GM21381 (cell line): ENCODE measurements around the gene COL8A2.

Source experiments
- ATAC-seq: cut with Tn5 transposase; IDR thresholded peaks from one replicate; pipeline ENCODE4 v1.9.1; 2021; ENCODE audit warnings: mild to moderate bottlenecking, moderate library complexity; ENCODE audit not compliant: unreplicated experiment

The COL8A2 gene

GRCh38 chr1:36092166-36092797, 32.7 kb downstream of the COL8A2 start:
- no peak for ATAC-seq

GRCh38 chr1:36091698-36092097, 33.3 kb downstream of the COL8A2 start:
- ATAC-seq: no peak

GRCh38 chr1:36091141-36091540, 33.9 kb downstream of the COL8A2 start:
- no peak for ATAC-seq

- no peak for ATAC-seq
Measured at GRCh38 chr1:36089393-36090121, 35.5 kb downstream of the COL8A2 start.

GRCh38 chr1:36088577-36089392, 36.2 kb downstream of the COL8A2 start, which contains the start of gene ADPRS:
ADPRS (plus strand) TSS chr1:36088892; CDS start chr1:36088905, 13 bp downstream.
- ATAC-seq: peak; percentile 80

GRCh38 chr1:36088265-36088576, 36.8 kb downstream of the COL8A2 start:
- ATAC-seq: no peak

- no peak for ATAC-seq
Measured at GRCh38 chr1:36087233-36088123, 37.5 kb downstream of the COL8A2 start.

- no peak for ATAC-seq
Measured at GRCh38 chr1:36086529-36087232, 38.3 kb downstream of the COL8A2 start.

- no peak for ATAC-seq
Measured at GRCh38 chr1:36085686-36086526, 39.1 kb downstream of the COL8A2 start.

GRCh38 chr1:36085126-36085525, 39.9 kb downstream of the COL8A2 start:
- ATAC-seq: no peak

- ATAC-seq: no peak
Measured at GRCh38 chr1:36084497-36085115, 40.4 kb downstream of the COL8A2 start.

- ATAC-seq: no peak
Measured at GRCh38 chr1:36083635-36084496, 41.2 kb downstream of the COL8A2 start, which contains the start of gene TEKT2. TEKT2 (plus strand) TSS chr1:36084094; CDS start chr1:36084922, 828 bp downstream.

GRCh38 chr1:36083219-36083618, 41.8 kb downstream of the COL8A2 start:
- ATAC-seq: no peak

- ATAC-seq: no peak
Measured at GRCh38 chr1:36081926-36082485, 43.0 kb downstream of the COL8A2 start.

GRCh38 chr1:36080801-36081200, 44.2 kb downstream of the COL8A2 start:
- ATAC-seq: no peak

- no peak for ATAC-seq
Measured at GRCh38 chr1:36080236-36080635, 44.8 kb downstream of the COL8A2 start.

GRCh38 chr1:36076979-36077573, 47.9 kb downstream of the COL8A2 start:
- ATAC-seq: no peak
